Suprapubic skin (tissue), 4 donors: ENCODE results near the gene GNAL. TPM values are rescaled to one million over a fixed set of nuclear protein-coding genes. Genes with fewer than 3 reads are reported as not detected.

ENCODE experiments used
- DNase-seq, 2 donors: peaks; one replicate each; pipeline ENCODE4 v3.0.0-alpha.2; 2019; ENCODE audit warnings: low spot score in 2 of 2
- H3K27ac ChIP-seq: fragments of 200-600 bp; sonication (generic); one replicate; pipeline ENCODE4 v1.5.1; 2019
- H3K27me3 ChIP-seq: fragments of 200-600 bp; sonication (generic); one replicate; pipeline ENCODE4 v1.5.1; 2019
- H3K36me3 ChIP-seq: fragments of 200-600 bp; sonication (generic); one replicate; pipeline ENCODE4 v1.5.1; 2019
- H3K4me1 ChIP-seq: fragments of 200-600 bp; sonication (generic); one replicate; pipeline ENCODE4 v1.5.1; 2019
- H3K4me3 ChIP-seq: fragments of 200-600 bp; sonication (generic); one replicate; pipeline ENCODE4 v1.5.1; 2019; ENCODE audit warnings: mild to moderate bottlenecking
- H3K9me3 ChIP-seq: fragments of 200-600 bp; sonication (generic); one replicate; pipeline ENCODE4 v1.5.1; 2019
- CTCF ChIP-seq, 2 donors: fragments of 200-600 bp in 1 of 2; fragments of 450-650 bp in 1 of 2; sonication (generic) in 1 of 2; IDR thresholded peaks; one replicate each; pipeline ENCODE4 v1.5.1; 2016 to 2019; ENCODE audit warnings: antibody characterized with exemption in 2 of 2, mild to moderate bottlenecking in 1 of 2, moderate library complexity in 1 of 2
- EP300 ChIP-seq: sonication (generic); formaldehyde crosslinking; IDR thresholded peaks from one replicate; pipeline ENCODE4 v1.6.1; 2017; ENCODE audit warnings: antibody characterized with exemption
- POLR2A ChIP-seq, 2 donors: fragments of 450-650 bp; IDR thresholded peaks; one replicate each; pipeline ENCODE4 v1.6.1; 2017; ENCODE audit warnings: antibody characterized with exemption in 2 of 2, mild to moderate bottlenecking in 2 of 2, moderate library complexity in 2 of 2
- POLR2AphosphoS5 ChIP-seq, 3 donors: sonication (generic); formaldehyde crosslinking; IDR thresholded peaks; one replicate each; pipeline ENCODE4 v1.6.1; 2017; ENCODE audit warnings: antibody characterized with exemption in 3 of 3
- WGBS: methylation state at CpG from one replicate; pipeline ENCODE4 v1.1.5; 2018; 5-methylcytosine and 5-hydroxymethylcytosine counted together
- total RNA-seq, 4 donors: library from RNA; depleted of rRNA; stranded (reverse); fragments of >200 nt; gene quantifications; one replicate each; pipeline ENCODE4 v1.1.0, GENCODE V29; 2016

Gene GNAL
- total RNA-seq, 4 donors from 2014 or later: 8.7 to 17.2 (median 15.0) TPM

GRCh38 chr18:11695736-11696135 is 6.7 kb downstream of the GNAL start:
- no peaks in the 10 kb centered on the region for H3K9me3 ChIP-seq
- no peak for DNase-seq
- TF ChIP-seq CTCF (IDR thresholded peaks at IDR 0.05) (no peak), EP300 (no peak), POLR2AphosphoS5 (IDR thresholded peaks at IDR 0.05) (no peak), POLR2A (IDR thresholded peaks at IDR 0.05) (no peak)
- WGBS: 50% methylated on average over 2 of the region's 2 CpGs
- no peak overlapping the region for H3K27ac ChIP-seq
- H3K36me3 ChIP-seq: no peaks in the 10 kb centered on the region
- no peak overlapping the region for H3K4me3 ChIP-seq
- peaks cover 5% of the 10 kb centered on the region for H3K4me1 ChIP-seq
- H3K27me3 ChIP-seq: no peaks in the 10 kb centered on the region

GRCh38 chr18:11696451-11696850 is 7.4 kb downstream of the GNAL start:
- Histone ChIP-seq H3K36me3 (no peaks in the 10 kb centered on the region), H3K27me3 (no peaks in the 10 kb centered on the region), H3K4me3 (no peak overlapping the region), H3K27ac (no peak overlapping the region), H3K4me1 (peaks cover 5% of the 10 kb centered on the region), H3K9me3 (no peaks in the 10 kb centered on the region)
- WGBS: 56% methylated on average over 7 of the region's 7 CpGs
- TF ChIP-seq POLR2AphosphoS5 (IDR thresholded peaks at IDR 0.05) (no peak), CTCF (IDR thresholded peaks at IDR 0.05) (no peak), POLR2A (IDR thresholded peaks at IDR 0.05) (no peak), EP300 (no peak)
- DNase-seq: no peak

- DNase-seq: no peak
- TF ChIP-seq POLR2AphosphoS5 (IDR thresholded peaks at IDR 0.05) (no peak), POLR2A (IDR thresholded peaks at IDR 0.05) (no peak), CTCF (IDR thresholded peaks at IDR 0.05) (no peak), EP300 (no peak)
- Histone ChIP-seq H3K27me3 (no peaks in the 10 kb centered on the region), H3K4me3 (no peak overlapping the region), H3K27ac (no peak overlapping the region), H3K9me3 (no peaks in the 10 kb centered on the region), H3K36me3 (no peaks in the 10 kb centered on the region), H3K4me1 (peaks cover 5% of the 10 kb centered on the region)
- WGBS: 97% methylated on average over 6 of the region's 6 CpGs
Observed at GRCh38 chr18:11700876-11701275, 11.8 kb downstream of the GNAL start.

- Histone ChIP-seq H3K9me3 (no peaks in the 10 kb centered on the region), H3K4me1 (no peaks in the 10 kb centered on the region), H3K36me3 (no peaks in the 10 kb centered on the region), H3K27me3 (no peaks in the 10 kb centered on the region), H3K27ac (no peak overlapping the region), H3K4me3 (no peak overlapping the region)
- WGBS: 92% methylated on average over 4 of the region's 4 CpGs
- no peak for TF ChIP-seq POLR2AphosphoS5 (IDR thresholded peaks at IDR 0.05)
- TF ChIP-seq EP300: no peak
- no peak for TF ChIP-seq CTCF (IDR thresholded peaks at IDR 0.05)
- TF ChIP-seq POLR2A (IDR thresholded peaks at IDR 0.05): no peak
- no peak for DNase-seq
Observed at GRCh38 chr18:11710578-11710977, 21.5 kb downstream of the GNAL start.

- WGBS: 77% methylated on average over 6 of the region's 6 CpGs
- TF ChIP-seq EP300: no peak
- no peak for TF ChIP-seq POLR2A (IDR thresholded peaks at IDR 0.05)
- no peak for TF ChIP-seq POLR2AphosphoS5 (IDR thresholded peaks at IDR 0.05)
- TF ChIP-seq CTCF (IDR thresholded peaks at IDR 0.05): no peak
- Histone ChIP-seq H3K27me3 (no peaks in the 10 kb centered on the region), H3K4me1 (no peaks in the 10 kb centered on the region), H3K9me3 (no peaks in the 10 kb centered on the region), H3K36me3 (no peaks in the 10 kb centered on the region), H3K4me3 (no peak overlapping the region), H3K27ac (no peak overlapping the region)
- DNase-seq: no peak
Observed at GRCh38 chr18:11713756-11714155, 24.7 kb downstream of the GNAL start.
